GM23338 (cell line): Measurements from ENCODE around the gene PXMP4. TPM values are rescaled to one million over a fixed set of nuclear protein-coding genes. Genes with fewer than 3 reads are reported as not detected.

Experiments used
- ATAC-seq: fragments of 200-7000 bp; cut with Tn5 transposase; 3 replicates; pipeline ENCODE4 v1.9.1; 2020
- DNase-seq: peaks from one replicate; pipeline ENCODE4 v3.0.0-alpha.2; 2015; ENCODE audit warnings: low spot score
- H2AFZ ChIP-seq: fragments of 200-600 bp; sonication (generic); 2 replicates; pipeline ENCODE4 v1.8.0; 2016; ENCODE audit warnings: antibody characterized with exemption, mild to moderate bottlenecking, moderate library complexity
- H3F3A ChIP-seq: fragments of 200-600 bp; sonication (generic); replicated peaks from 2 replicates; pipeline ENCODE4 v1.8.0; 2017; ENCODE audit warnings: antibody characterized with exemption, mixed run types, low read depth
- H3K27ac ChIP-seq: fragments of 200-600 bp; sonication (generic); 2 replicates; pipeline ENCODE4 v1.6.1; 2016; ENCODE audit warnings: low read depth
- H3K27me3 ChIP-seq: fragments of 200-600 bp; sonication (generic); 2 replicates; pipeline ENCODE4 v1.8.0; 2016; ENCODE audit warnings: mild to moderate bottlenecking, mixed run types, moderate library complexity; ENCODE audit not compliant: insufficient read depth
- H3K36me3 ChIP-seq: fragments of 200-600 bp; sonication (generic); 2 replicates; pipeline ENCODE4 v1.8.0; 2016; ENCODE audit warnings: mild to moderate bottlenecking; ENCODE audit not compliant: insufficient read depth
- H3K4me1 ChIP-seq: fragments of 200-600 bp; sonication (generic); 2 replicates; pipeline ENCODE4 v1.8.0; 2016; ENCODE audit warnings: mild to moderate bottlenecking, moderate library complexity; ENCODE audit not compliant: insufficient read depth
- H3K4me2 ChIP-seq: fragments of 200-600 bp; sonication (generic); 2 replicates; pipeline ENCODE4 v1.7.1; 2017; ENCODE audit warnings: mixed run types
- H3K4me3 ChIP-seq: fragments of 200-600 bp; sonication (generic); 2 replicates; pipeline ENCODE4 v1.6.1; 2016; ENCODE audit warnings: mixed run types
- H3K79me2 ChIP-seq: fragments of 200-600 bp; sonication (generic); replicated peaks from 2 replicates; pipeline ENCODE4 v1.8.0; 2017; ENCODE audit warnings: mild to moderate bottlenecking; ENCODE audit not compliant: insufficient read depth
- H3K9me2 ChIP-seq: fragments of 200-600 bp; sonication (generic); 2 replicates; pipeline ENCODE4 v1.8.0; 2017; ENCODE audit not compliant: insufficient read depth
- H4K20me1 ChIP-seq: fragments of 200-600 bp; sonication (generic); replicated peaks from 2 replicates; pipeline ENCODE4 v1.8.0; 2017; ENCODE audit warnings: mild to moderate bottlenecking; ENCODE audit not compliant: insufficient read depth
- H3K27ac Mint-ChIP-seq: 2 replicates; pipeline ENCODE4 v1.8.0; 2020; ENCODE audit warnings: inconsistent platforms, mild to moderate bottlenecking, moderate library complexity, mixed read lengths
- H3K27me3 Mint-ChIP-seq: 3 replicates; pipeline ENCODE4 v1.8.0; 2022; ENCODE audit warnings: low read depth, mild to moderate bottlenecking, moderate library complexity, mixed read lengths, inconsistent platforms; ENCODE audit not compliant: insufficient read depth, poor library complexity
- H3K36me3 Mint-ChIP-seq: 3 replicates; pipeline ENCODE4 v1.8.0; 2021; ENCODE audit warnings: low read depth, mild to moderate bottlenecking, inconsistent platforms, moderate library complexity, mixed read lengths
- H3K4me1 Mint-ChIP-seq: 3 replicates; pipeline ENCODE4 v1.8.0; 2020; ENCODE audit warnings: mild to moderate bottlenecking, inconsistent platforms, mixed read lengths
- H3K4me3 Mint-ChIP-seq: 3 replicates; pipeline ENCODE4 v1.8.0; 2021; ENCODE audit warnings: moderate library complexity, mild to moderate bottlenecking, inconsistent platforms, mixed read lengths
- H3K9me3 Mint-ChIP-seq: 3 replicates; pipeline ENCODE4 v1.8.0; 2020; ENCODE audit warnings: moderate library complexity, mild to moderate bottlenecking, inconsistent platforms, mixed read lengths
- CREB1 ChIP-seq: fragments of 250-450 bp; sonication (Bioruptor Pico); IDR thresholded peaks from 2 replicates; pipeline ENCODE4 v1.5.0; 2020; ENCODE audit warnings: low read depth, mild to moderate bottlenecking, moderate library complexity
- CTCF ChIP-seq, 2 experiments: fragments of 200-600 bp in 1 of 2; sonication (generic) in 1 of 2; conservative IDR thresholded peaks; 2 replicates each; pipeline versions ENCODE4 v1.5.1 to v1.6.1; 2016 to 2017; ENCODE audit warnings: antibody characterized with exemption in 2 of 2, low read depth in 2 of 2, mild to moderate bottlenecking in 2 of 2, moderate library complexity in 1 of 2
- EZH2 ChIP-seq: fragments of 200-600 bp; sonication (generic); IDR thresholded peaks from one replicate; pipeline ENCODE4 v1.8.0; 2017; ENCODE audit warnings: antibody characterized with exemption, mild to moderate bottlenecking, low read depth; ENCODE audit not compliant: unreplicated experiment
- NANOG ChIP-seq: IDR thresholded peaks from 2 replicates; pipeline ENCODE4 v1.6.1; 2016; ENCODE audit warnings: antibody characterized with exemption, borderline replicate concordance
- STAT1 ChIP-seq: IDR thresholded peaks from one replicate; pipeline ENCODE4 v1.6.1; 2016; ENCODE audit warnings: antibody characterized with exemption; ENCODE audit not compliant: unreplicated experiment
- ZNF114 ChIP-seq: fragments of 250-450 bp; sonication (Bioruptor Pico); IDR thresholded peaks from 2 replicates; pipeline ENCODE4 v1.5.0; 2020; ENCODE audit warnings: mild to moderate bottlenecking, moderate library complexity
- ZNF331 ChIP-seq: fragments of 250-450 bp; sonication (Bioruptor Pico); IDR thresholded peaks from 2 replicates; pipeline ENCODE4 v1.5.0; 2020; ENCODE audit warnings: low read depth, mild to moderate bottlenecking, moderate library complexity
- polyA plus RNA-seq: library from polyadenylated mRNA; unstranded; fragments of >200 nt; fragmentation: Nextera tagmentation; extraction: Ambion mirVana; gene quantifications from 2 replicates; pipeline ENCODE4 v1.2.1, GENCODE V29; 2016
- total RNA-seq: library from RNA; depleted of rRNA; stranded (reverse); fragments of >200 nt; shearing (Covaris generic); gene quantifications from 2 replicates; pipeline ENCODE4 v1.2.3, GENCODE V29; 2014
- TF ChIP-seq, protein P1 (sequence below): IDR thresholded peaks from 2 replicates; pipeline ENCODE4 v1.6.1; 2016; ENCODE audit warnings: antibody characterized with exemption
- TF ChIP-seq, protein P2 (sequence below): fragments of 250-450 bp; sonication (Bioruptor Pico); IDR thresholded peaks from 2 replicates; pipeline ENCODE4 v1.5.0; 2020; ENCODE audit warnings: mild to moderate bottlenecking, moderate library complexity

The PXMP4 gene
- total and polyA plus RNA-seq, 2 experiments from 2014 or later = 1.2 to 3.5 TPM

GRCh38 chr20:33709905-33710541 lies 10.1 kb downstream of the PXMP4 start:
- H3K36me3 Mint-ChIP-seq = no peaks in the 10 kb centered on the region; the same call in 2 of the 3 replicates
- no peaks in the 10 kb centered on the region for H3K79me2 ChIP-seq
- no peak overlapping the region for H3K27ac Mint-ChIP-seq
- peak overlapping the region; percentile 48; the same call in 1 of the 2 replicates for H3K4me2 ChIP-seq
- H3K4me1 ChIP-seq = peaks cover 13% of the 10 kb centered on the region
- H3K4me3 Mint-ChIP-seq = no peak overlapping the region
- DNase-seq (peak; percentile 91), ATAC-seq (peak; percentile 89)
- TF ChIP-seq, protein P1, sequence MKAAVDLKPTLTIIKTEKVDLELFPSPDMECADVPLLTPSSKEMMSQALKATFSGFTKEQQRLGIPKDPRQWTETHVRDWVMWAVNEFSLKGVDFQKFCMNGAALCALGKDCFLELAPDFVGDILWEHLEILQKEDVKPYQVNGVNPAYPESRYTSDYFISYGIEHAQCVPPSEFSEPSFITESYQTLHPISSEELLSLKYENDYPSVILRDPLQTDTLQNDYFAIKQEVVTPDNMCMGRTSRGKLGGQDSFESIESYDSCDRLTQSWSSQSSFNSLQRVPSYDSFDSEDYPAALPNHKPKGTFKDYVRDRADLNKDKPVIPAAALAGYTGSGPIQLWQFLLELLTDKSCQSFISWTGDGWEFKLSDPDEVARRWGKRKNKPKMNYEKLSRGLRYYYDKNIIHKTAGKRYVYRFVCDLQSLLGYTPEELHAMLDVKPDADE = no peak
- TF ChIP-seq ZNF114 (no peak), STAT1 (no peak), NANOG (no peak), EZH2 (no peak), ZNF331 (CRISPR knock-in tag) (no peak), CREB1 (no peak)
- H3K9me3 Mint-ChIP-seq = no peaks in the 10 kb centered on the region
- H3K36me3 ChIP-seq = no peaks in the 10 kb centered on the region
- peak overlapping the region; percentile 26; the same call in 1 of the 2 replicates for H3K4me3 ChIP-seq
- H3K4me1 Mint-ChIP-seq = peaks cover 16% of the 10 kb centered on the region
- 0 out of 2 replicates have a peak, but pooled peaks cover 3% of the 10 kb centered on the region for H3F3A ChIP-seq
- H3K27me3 Mint-ChIP-seq = peaks cover 10% of the 10 kb centered on the region
- H4K20me1 ChIP-seq = no peaks in the 10 kb centered on the region
- H2AFZ ChIP-seq = no peak overlapping the region
- H3K9me2 ChIP-seq = no peaks in the 10 kb centered on the region; the same call in 1 of the 2 replicates
- H3K27ac ChIP-seq = peak overlapping the region; percentile 80; the same call in 1 of the 2 replicates
- no peaks in the 10 kb centered on the region for H3K27me3 ChIP-seq

- no peaks in the 10 kb centered on the region for H3K9me3 Mint-ChIP-seq
- peaks cover 9% of the 10 kb centered on the region for H3K27me3 Mint-ChIP-seq
- Histone ChIP-seq H3K27me3 (no peaks in the 10 kb centered on the region), H2AFZ (no peak overlapping the region), H3K36me3 (no peaks in the 10 kb centered on the region), H3K27ac (peak overlapping the region; percentile 64; the same call in 1 of the 2 replicates), H4K20me1 (no peaks in the 10 kb centered on the region), H3K79me2 (no peaks in the 10 kb centered on the region), H3K9me2 (no peaks in the 10 kb centered on the region; the same call in 1 of the 2 replicates), H3K4me3 (no peak overlapping the region), H3K4me2 (0 out of 2 replicates have a peak overlapping the region, but pooled peaks have one; percentile 5), H3F3A (0 out of 2 replicates have a peak, but pooled peaks cover 3% of the 10 kb centered on the region), H3K4me1 (peaks cover 13% of the 10 kb centered on the region)
- peaks cover 16% of the 10 kb centered on the region for H3K4me1 Mint-ChIP-seq
- H3K36me3 Mint-ChIP-seq = no peaks in the 10 kb centered on the region; the same call in 2 of the 3 replicates
- no peak overlapping the region for H3K4me3 Mint-ChIP-seq
- TF ChIP-seq ZNF331 (CRISPR knock-in tag) (no peak), NANOG (no peak), ZNF114 (no peak), CTCF (conservative IDR thresholded peaks at IDR 0.05; ENCODE audit: low read depth in 2 of 2) (no peak)
- TF ChIP-seq, protein P2, sequence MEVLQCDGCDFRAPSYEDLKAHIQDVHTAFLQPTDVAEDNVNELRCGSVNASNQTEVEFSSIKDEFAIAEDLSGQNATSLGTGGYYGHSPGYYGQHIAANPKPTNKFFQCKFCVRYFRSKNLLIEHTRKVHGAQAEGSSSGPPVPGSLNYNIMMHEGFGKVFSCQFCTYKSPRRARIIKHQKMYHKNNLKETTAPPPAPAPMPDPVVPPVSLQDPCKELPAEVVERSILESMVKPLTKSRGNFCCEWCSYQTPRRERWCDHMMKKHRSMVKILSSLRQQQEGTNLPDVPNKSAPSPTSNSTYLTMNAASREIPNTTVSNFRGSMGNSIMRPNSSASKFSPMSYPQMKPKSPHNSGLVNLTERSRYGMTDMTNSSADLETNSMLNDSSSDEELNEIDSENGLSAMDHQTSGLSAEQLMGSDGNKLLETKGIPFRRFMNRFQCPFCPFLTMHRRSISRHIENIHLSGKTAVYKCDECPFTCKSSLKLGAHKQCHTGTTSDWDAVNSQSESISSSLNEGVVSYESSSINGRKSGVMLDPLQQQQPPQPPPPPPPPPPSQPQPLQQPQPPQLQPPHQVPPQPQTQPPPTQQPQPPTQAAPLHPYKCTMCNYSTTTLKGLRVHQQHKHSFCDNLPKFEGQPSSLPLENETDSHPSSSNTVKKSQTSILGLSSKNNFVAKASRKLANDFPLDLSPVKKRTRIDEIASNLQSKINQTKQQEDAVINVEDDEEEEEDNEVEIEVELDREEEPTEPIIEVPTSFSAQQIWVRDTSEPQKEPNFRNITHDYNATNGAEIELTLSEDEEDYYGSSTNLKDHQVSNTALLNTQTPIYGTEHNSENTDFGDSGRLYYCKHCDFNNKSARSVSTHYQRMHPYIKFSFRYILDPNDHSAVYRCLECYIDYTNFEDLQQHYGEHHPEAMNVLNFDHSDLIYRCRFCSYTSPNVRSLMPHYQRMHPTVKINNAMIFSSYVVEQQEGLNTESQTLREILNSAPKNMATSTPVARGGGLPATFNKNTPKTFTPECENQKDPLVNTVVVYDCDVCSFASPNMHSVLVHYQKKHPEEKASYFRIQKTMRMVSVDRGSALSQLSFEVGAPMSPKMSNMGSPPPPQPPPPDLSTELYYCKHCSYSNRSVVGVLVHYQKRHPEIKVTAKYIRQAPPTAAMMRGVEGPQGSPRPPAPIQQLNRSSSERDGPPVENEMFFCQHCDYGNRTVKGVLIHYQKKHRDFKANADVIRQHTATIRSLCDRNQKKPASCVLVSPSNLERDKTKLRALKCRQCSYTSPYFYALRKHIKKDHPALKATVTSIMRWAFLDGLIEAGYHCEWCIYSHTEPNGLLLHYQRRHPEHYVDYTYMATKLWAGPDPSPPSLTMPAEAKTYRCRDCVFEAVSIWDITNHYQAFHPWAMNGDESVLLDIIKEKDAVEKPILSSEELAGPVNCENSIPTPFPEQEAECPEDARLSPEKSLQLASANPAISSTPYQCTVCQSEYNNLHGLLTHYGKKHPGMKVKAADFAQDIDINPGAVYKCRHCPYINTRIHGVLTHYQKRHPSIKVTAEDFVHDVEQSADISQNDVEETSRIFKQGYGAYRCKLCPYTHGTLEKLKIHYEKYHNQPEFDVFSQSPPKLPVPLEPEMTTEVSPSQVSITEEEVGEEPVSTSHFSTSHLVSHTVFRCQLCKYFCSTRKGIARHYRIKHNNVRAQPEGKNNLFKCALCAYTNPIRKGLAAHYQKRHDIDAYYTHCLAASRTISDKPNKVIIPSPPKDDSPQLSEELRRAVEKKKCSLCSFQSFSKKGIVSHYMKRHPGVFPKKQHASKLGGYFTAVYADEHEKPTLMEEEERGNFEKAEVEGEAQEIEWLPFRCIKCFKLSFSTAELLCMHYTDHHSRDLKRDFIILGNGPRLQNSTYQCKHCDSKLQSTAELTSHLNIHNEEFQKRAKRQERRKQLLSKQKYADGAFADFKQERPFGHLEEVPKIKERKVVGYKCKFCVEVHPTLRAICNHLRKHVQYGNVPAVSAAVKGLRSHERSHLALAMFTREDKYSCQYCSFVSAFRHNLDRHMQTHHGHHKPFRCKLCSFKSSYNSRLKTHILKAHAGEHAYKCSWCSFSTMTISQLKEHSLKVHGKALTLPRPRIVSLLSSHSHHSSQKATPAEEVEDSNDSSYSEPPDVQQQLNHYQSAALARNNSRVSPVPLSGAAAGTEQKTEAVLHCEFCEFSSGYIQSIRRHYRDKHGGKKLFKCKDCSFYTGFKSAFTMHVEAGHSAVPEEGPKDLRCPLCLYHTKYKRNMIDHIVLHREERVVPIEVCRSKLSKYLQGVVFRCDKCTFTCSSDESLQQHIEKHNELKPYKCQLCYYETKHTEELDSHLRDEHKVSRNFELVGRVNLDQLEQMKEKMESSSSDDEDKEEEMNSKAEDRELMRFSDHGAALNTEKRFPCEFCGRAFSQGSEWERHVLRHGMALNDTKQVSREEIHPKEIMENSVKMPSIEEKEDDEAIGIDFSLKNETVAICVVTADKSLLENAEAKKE (CRISPR knock-in tag) = no peak
- no peak overlapping the region for H3K27ac Mint-ChIP-seq
- peak; percentile 40 for ATAC-seq
- DNase-seq = peak; percentile 50
Observed at GRCh38 chr20:33709398-33709797, 10.7 kb downstream of the PXMP4 start.
